RWPE1 (cell line): ENCODE results near the gene CTBP2.

Source experiments
- CTCF ChIA-PET: fragments of 350-600 bp; sonication (Branson Sonifier 250); formaldehyde crosslinking; extraction: SDS; loops from one replicate; lab custom pipeline; 2021; lab: Yijun Ruan, JAX
- POLR2A ChIA-PET: fragments of 400-600 bp; formaldehyde crosslinking; extraction: SDS; loops from one replicate; lab custom pipeline; 2020; ENCODE audit warnings: antibody characterized with exemption; ENCODE audit not compliant: low non-redundant PET; lab: Yijun Ruan, JAX
- DNase-seq: peaks from one replicate; pipeline ENCODE4 v3.0.0; 2012; ENCODE audit warnings: low spot score
- H3K27ac ChIP-seq: fragments of 450-650 bp; 2 replicates; pipeline ENCODE4 v1.5.1; 2017
- TF ChIP-seq, protein P1 (sequence below): fragments of 450-650 bp; conservative IDR thresholded peaks from 2 replicates; pipeline ENCODE4 v1.5.1; 2017; ENCODE audit warnings: low read depth, mild to moderate bottlenecking

CTBP2 gene

DNA sequence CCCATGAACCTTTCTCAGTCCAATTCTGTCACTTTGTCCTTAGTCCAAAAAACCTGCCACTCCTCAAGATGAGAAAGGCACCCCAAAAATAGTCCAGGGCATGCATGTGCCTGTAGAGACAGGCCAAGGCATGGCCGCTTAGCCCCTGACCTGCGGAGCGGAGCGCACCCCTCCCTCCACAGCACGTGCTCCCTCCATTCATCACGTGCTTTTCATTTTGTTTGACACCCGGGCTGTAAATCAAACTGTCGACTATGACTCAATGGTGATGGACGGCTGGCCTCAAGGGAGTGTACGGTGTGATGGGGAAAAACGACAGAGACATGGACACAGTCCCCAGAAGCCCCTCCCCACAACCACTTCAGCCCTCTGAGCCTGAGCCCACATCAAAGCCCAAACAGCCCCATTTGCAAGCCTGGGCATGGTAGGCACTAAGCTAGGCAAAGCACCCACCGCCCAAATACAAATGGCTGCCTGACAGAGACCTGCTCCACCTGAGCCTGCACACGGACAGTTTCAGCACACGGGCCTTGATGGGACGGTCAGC lies 127.8 kb downstream of the CTBP2 start:
- POLR2A ChIA-PET = no interaction called here
- TF ChIP-seq, protein P1, sequence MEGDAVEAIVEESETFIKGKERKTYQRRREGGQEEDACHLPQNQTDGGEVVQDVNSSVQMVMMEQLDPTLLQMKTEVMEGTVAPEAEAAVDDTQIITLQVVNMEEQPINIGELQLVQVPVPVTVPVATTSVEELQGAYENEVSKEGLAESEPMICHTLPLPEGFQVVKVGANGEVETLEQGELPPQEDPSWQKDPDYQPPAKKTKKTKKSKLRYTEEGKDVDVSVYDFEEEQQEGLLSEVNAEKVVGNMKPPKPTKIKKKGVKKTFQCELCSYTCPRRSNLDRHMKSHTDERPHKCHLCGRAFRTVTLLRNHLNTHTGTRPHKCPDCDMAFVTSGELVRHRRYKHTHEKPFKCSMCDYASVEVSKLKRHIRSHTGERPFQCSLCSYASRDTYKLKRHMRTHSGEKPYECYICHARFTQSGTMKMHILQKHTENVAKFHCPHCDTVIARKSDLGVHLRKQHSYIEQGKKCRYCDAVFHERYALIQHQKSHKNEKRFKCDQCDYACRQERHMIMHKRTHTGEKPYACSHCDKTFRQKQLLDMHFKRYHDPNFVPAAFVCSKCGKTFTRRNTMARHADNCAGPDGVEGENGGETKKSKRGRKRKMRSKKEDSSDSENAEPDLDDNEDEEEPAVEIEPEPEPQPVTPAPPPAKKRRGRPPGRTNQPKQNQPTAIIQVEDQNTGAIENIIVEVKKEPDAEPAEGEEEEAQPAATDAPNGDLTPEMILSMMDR = no peak
- peak overlapping the region; percentile 27 for H3K27ac ChIP-seq
- DNase-seq = no peak
- CTCF ChIA-PET = interaction anchor here (0.6 to 1.0 kb wide), 2 partner anchors 468 to 560 kb away, joined by 3 to 4 read pairs; no protein-coding TSS in a partner anchor

DNA sequence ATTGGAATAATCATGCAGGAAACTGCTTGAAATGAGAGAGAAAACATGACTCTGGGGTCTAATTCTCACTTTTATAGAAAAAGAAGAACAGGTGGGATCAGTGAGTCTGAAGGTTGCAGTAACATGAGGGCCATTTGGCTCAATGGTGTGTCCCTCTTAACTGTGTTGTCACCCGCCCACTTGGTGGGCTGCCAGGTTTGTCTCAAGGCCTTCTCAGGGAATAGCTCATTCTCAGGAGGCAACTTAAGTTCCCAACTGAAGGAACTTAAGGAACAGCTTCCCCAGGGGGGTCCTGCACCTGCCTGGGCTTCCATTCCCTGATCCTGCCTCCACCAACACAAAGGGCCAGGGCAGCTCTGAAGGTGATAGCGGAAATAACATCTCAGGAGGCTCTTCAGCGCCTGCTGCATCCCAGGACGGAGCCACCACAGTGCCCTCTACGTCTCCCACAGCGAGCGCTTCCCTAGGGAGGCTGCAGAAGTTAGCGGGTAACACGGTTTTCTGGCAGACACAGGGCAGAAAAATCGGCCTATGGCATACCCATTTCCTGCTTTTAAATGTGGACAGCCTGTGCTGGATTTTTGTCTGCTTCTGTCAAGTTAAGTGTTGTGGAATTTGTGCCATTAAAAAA lies 129.7 kb downstream of the CTBP2 start:
- CTCF ChIA-PET = interaction anchor here (0.8 kb wide), 1 partner anchor 22 kb away, joined by 5 read pairs; no protein-coding TSS in a partner anchor
- TF ChIP-seq, protein P1 = no peak
- DNase-seq = no peak
- peak overlapping the region; percentile 12; the same call in 1 of the 2 replicates for H3K27ac ChIP-seq
- POLR2A ChIA-PET = no interaction called here

DNA sequence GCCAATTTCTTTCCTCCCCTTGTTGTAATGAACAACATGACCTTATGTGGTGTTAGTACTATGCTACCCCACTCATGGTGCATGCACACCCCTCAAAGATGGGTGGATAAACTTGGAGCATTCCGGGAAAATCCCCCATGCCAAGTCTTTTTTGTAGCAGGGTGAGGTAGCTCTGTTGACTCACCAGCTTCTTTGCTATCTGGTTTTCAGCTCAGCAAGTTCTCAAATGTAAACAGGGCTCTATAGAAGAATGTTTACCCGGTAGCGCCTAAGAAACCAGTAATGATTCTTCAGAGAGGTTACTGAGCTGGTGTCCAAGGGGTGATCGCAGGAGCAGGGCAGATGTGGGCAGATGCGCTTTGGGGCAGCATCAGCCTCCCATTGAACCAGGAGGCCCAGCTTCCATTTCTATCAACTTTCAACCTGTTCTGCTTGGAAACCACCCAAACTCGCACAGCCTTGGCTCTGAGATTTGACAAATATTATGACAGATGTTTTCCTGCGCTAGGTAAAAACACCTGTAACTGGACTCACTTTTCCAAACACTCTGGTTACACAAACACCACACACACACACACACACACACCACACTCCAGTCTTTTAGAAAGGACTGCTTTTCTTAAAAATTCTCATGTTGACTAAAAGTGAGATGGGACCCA lies 130.7 kb downstream of the CTBP2 start:
- no peak for DNase-seq
- TF ChIP-seq, protein P1 = no peak
- peak overlapping the region; percentile 43 for H3K27ac ChIP-seq
- POLR2A ChIA-PET = interaction anchor here (0.7 kb wide), 1 partner anchor 18 kb away, joined by 7 read pairs; no protein-coding TSS in a partner anchor
- CTCF ChIA-PET = interaction anchor here (0.6 to 0.8 kb wide), 4 partner anchors 23 to 492 kb away, joined by 3 to 5 read pairs (median 4); no protein-coding TSS in a partner anchor

DNA sequence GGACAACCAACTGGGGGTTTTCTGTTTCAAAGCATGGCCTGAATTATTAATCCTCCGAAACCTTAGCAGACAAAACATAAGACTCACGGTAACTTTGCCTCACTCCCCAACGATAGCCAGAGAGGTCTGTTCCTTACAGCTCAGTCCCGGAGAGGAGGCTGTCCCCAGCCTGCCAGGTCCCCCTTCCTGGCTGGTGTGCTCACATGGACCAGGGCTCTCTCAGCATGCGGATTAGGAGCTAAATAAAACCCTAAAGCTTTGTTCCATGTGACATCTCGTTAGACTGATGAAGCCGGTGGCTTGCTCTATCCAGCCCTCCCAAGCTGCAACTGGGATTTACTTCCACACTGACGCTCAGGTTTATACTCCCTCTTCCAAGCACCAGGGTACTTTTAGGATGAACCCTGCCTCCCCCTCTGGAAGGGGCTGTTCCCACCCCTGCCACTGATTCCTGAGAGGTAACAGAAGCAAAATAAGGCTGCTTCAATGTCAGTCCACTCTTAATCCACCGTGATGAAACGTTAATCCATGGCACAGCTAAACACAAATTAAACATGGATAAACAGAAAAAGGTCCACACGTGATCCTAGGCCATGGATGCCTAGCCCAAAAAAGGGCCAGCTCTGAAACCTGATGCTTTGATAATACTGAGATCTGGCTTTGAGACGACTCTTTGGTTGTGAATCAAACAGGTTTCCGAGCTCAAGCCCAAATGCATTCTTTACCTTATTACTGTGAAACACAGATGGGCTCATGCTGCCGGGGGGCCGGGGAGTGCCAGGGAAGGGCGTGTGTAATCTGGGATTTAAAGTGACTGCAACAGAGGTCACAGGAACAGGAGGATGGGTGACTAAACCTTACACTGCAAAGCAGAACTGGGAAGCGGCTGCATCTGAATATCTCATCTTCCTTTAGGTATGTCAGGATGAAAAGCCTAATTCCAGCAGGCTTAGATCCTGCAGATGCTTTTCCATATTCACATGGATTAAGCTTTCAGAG lies 132.2 kb downstream of the CTBP2 start:
- DNase-seq = no peak
- POLR2A ChIA-PET = no interaction called here
- H3K27ac ChIP-seq = peak overlapping the region; percentile 39; the same call in 1 of the 2 replicates
- CTCF ChIA-PET = interaction anchor here (0.7 to 1.4 kb wide), 3 partner anchors 20 to 35 kb away, joined by 3 to 4 read pairs (median 3); no protein-coding TSS in a partner anchor
- TF ChIP-seq, protein P1 = no peak

DNA sequence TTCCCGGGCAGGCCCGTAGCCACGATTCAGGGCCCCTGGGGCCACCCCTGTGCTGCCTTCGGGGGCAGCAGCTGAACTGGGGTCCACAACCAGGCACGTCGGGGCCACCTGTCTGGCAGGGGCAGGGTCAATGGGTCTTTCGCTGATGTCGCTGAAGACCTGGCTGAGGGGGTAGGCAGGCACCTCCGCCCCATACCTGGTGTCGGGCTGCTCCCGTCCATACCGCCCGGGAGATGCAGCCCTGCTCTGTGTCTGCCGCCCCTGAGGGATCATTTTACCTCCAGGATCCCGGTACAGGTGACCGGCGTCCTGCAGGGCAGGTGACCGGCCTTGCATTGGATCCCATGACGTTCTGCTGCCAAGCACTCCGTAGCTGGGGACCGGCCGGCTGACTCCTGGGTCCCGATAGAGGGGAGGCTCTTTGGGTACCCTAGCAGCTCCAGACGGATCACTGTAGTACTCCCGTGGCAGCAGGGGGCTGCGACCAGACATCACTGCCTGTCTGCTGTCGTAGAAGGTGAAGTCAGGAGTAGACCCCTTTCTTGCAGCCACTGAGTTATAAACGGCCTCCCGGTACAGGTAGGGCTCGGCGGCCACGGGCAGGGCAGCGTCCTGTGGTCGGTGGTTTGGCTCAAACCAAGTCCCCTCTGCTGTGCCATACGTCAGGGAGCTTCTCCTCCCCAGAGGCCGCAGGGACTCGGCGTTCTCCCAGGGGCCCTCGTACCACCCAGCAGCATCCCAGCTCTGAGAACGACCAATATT lies 133.2 kb downstream of the CTBP2 start:
- CTCF ChIA-PET = interaction anchor here (0.5 to 1.4 kb wide), 5 partner anchors 21 to 252 kb away, joined by 3 to 4 read pairs (median 3); no protein-coding TSS in a partner anchor
- DNase-seq = no peak
- TF ChIP-seq, protein P1 = no peak
- no peak overlapping the region for H3K27ac ChIP-seq
- POLR2A ChIA-PET = no interaction called here
